A673 (cell line): ENCODE data around the gene BEST3.

Source experiments
- EZH2 ChIP-seq: fragments of 200-600 bp; sonication (generic); IDR thresholded peaks from 2 replicates; pipeline ENCODE4 v1.6.1; 2017; ENCODE audit warnings: borderline replicate concordance, low read depth, mild to moderate bottlenecking, mixed read lengths, antibody characterized with exemption, low read length; ENCODE audit not compliant: poor library complexity, severe bottlenecking
- TF ChIP-seq, protein P1 (sequence below): fragments of 300-800, 200-600 bp; sonication (generic); conservative IDR thresholded peaks from 2 replicates; pipeline ENCODE4 v1.5.1; 2017; ENCODE audit warnings: low read depth, mild to moderate bottlenecking, antibody characterized with exemption, low read length, moderate library complexity, mixed read lengths

DNA sequence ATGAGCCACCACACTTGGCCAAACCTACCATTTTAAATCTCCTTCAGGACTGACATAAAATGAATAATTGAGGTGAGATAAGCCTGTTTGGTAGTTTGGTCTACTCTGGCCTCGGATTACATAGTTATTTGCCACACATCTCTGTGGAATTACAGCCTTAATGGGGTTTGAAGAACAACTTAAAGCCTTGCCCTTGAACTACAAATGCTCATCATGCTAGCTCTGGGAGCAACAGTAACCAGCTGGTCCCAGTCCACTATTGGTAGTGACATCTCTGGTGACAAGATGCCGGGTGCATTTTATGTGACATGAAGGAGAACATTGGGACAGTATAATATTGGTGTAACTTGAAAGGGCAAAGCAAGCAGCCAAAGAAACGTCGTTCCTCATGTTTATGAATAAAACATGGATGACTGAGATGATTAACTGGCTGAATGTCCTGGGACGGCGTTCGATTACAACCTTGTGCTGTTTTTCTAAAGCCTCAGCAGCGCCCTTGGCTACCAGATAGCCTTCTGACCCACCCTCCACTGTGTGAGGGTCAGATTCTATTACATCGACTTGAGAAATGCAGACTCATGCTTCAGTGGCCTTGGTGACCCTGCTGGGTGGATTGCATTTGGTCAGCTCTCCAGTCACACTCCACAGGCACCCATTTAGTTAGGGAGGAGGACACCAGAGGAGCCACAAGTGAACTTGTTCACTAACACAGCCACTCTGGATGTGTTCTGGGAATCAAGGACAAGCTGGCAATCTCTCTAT is 41.5 kb downstream of the BEST3 start:
- no peak for TF ChIP-seq EZH2
- TF ChIP-seq, protein P1, sequence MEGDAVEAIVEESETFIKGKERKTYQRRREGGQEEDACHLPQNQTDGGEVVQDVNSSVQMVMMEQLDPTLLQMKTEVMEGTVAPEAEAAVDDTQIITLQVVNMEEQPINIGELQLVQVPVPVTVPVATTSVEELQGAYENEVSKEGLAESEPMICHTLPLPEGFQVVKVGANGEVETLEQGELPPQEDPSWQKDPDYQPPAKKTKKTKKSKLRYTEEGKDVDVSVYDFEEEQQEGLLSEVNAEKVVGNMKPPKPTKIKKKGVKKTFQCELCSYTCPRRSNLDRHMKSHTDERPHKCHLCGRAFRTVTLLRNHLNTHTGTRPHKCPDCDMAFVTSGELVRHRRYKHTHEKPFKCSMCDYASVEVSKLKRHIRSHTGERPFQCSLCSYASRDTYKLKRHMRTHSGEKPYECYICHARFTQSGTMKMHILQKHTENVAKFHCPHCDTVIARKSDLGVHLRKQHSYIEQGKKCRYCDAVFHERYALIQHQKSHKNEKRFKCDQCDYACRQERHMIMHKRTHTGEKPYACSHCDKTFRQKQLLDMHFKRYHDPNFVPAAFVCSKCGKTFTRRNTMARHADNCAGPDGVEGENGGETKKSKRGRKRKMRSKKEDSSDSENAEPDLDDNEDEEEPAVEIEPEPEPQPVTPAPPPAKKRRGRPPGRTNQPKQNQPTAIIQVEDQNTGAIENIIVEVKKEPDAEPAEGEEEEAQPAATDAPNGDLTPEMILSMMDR = no peak
